ENCODE data around the gene WAS.
"Not testable (repeated sequence)": the region's sequence is repeated elsewhere in the genome, so short reads cannot be mapped to it uniquely, and the experiment has no call there.

WAS gene

GRCh38 chrX:48683411-48683982 lies at the start of gene WAS:
Gene WAS (plus strand): TSS chrX:48683799. CDS start chrX:48683854, 55 bp downstream.
- no peak for DNase-seq

GRCh38 chrX:48636301-48636700 lies 47.3 kb upstream of the WAS start:
- no peak for DNase-seq

- no peak for DNase-seq
Measured at GRCh38 chrX:48636776-48637175, 46.8 kb upstream of the WAS start.

- DNase-seq = no peak
Measured at GRCh38 chrX:48645669-48646068, 37.9 kb upstream of the WAS start.

- DNase-seq = peak; percentile 40 to 68
Measured at GRCh38 chrX:48648336-48648751, 35.3 kb upstream of the WAS start.

GRCh38 chrX:48649102-48649501 lies 34.5 kb upstream of the WAS start:
- no peak for DNase-seq

- not testable (repeated sequence) for DNase-seq
Measured at GRCh38 chrX:48652055-48652579, 31.5 kb upstream of the WAS start.

- not testable (repeated sequence) for DNase-seq
Measured at GRCh38 chrX:48654746-48655145, 28.9 kb upstream of the WAS start.

- DNase-seq = not testable (repeated sequence)
Measured at GRCh38 chrX:48659686-48660085, 23.9 kb upstream of the WAS start.

GRCh38 chrX:48663241-48663640 lies 20.4 kb upstream of the WAS start:
- no peak for DNase-seq

- no peak for DNase-seq
Measured at GRCh38 chrX:48664156-48664555, 19.4 kb upstream of the WAS start.

- DNase-seq = no peak
Measured at GRCh38 chrX:48665991-48666390, 17.6 kb upstream of the WAS start.

GRCh38 chrX:48666649-48667048 lies 16.9 kb upstream of the WAS start:
- DNase-seq = no peak

GRCh38 chrX:48667509-48667908 lies 16.1 kb upstream of the WAS start:
- no peak for DNase-seq

GRCh38 chrX:48668187-48668586 lies 15.4 kb upstream of the WAS start:
- not testable (repeated sequence) for DNase-seq

- DNase-seq = peak; percentile 10 to 45
Measured at GRCh38 chrX:48676106-48676892, 7.3 kb upstream of the WAS start.

GRCh38 chrX:48676893-48677270 lies 6.7 kb upstream of the WAS start:
- DNase-seq = no peak

- no peak for DNase-seq
Measured at GRCh38 chrX:48677516-48677915, 6.1 kb upstream of the WAS start.

GRCh38 chrX:48680467-48680866 lies 3.1 kb upstream of the WAS start:
- DNase-seq = not testable (repeated sequence)

GRCh38 chrX:48680925-48681324 lies 2.7 kb upstream of the WAS start:
- DNase-seq = not testable (repeated sequence)

- no peak for DNase-seq
Measured at GRCh38 chrX:48681539-48682183, 1.9 kb upstream of the WAS start.

- DNase-seq = not testable (repeated sequence)
Measured at GRCh38 chrX:48682795-48683194, 804 bp upstream of the WAS start.

GRCh38 chrX:48684134-48684533 lies 535 bp downstream of the WAS start:
- DNase-seq = no peak

- DNase-seq = no peak
Measured at GRCh38 chrX:48685416-48685815, 1.8 kb downstream of the WAS start.

Measured in cerebellar nuclear complex (tissue), 1 donor.